Non-pigmented ciliary epithelial cell (primary cell): ENCODE measurements around the gene DAGLB.
A peak's percentile ranks its signal among the peaks of the same experiment; 100 is the strongest.
"Not testable (repeated sequence)": the region's sequence is repeated elsewhere in the genome, so short reads cannot be mapped to it uniquely, and the experiment has no call there.

Source experiments
- DNase-seq: peaks from one replicate; pipeline ENCODE4 v3.0.0-alpha.2; 2010; ENCODE audit warnings: low read depth

DAGLB gene

GRCh38 chr7:6461946-6462550, 14.3 kb upstream of the DAGLB start:
- DNase-seq: no peak

GRCh38 chr7:6460990-6461584, 13.3 kb upstream of the DAGLB start:
- DNase-seq: no peak

DNA sequence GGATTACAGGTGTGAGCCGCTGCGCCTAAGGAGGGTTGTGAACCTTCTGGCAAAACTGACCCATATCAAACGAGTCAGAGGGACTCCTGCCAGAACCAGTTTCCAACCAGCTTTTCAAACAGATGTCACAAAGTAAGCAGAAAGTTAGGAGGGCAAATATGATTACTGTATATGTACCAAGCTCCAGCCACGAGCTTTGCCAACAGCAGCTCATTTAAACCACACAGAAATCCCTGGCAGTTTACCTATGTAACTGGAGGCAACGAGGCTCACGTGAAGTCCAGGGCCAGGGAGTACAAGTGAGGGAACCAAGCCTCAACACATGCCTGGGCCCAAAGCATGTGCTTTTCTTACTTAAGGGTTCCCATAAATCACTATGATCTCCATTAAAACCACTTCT, 12.5 kb upstream of the DAGLB start:
- DNase-seq: no peak

DNA sequence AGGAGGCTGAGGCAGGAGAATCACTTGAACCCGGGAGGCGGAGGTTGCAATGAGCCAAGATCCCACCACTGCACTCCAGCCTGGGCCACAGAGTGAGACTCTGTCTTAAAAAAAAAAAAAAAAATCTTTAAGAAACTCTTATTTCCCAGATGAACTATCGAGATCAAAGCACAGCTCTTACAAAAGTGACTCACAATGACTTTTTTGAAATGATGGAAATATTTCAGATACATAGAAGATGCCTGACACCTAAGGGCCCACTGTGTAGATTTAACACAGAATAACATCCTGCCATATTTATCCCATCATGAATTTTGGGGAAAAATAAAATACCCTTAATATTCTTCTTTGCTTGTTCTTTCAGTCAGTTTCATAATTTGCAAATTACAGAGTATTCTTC, 10.9 kb upstream of the DAGLB start:
- not testable (repeated sequence) for DNase-seq

GRCh38 chr7:6453734-6454133, 6.0 kb upstream of the DAGLB start:
- peak; percentile 82 for DNase-seq

GRCh38 chr7:6451224-6451705, 3.5 kb upstream of the DAGLB start:
- no peak for DNase-seq

GRCh38 chr7:6450591-6450990, 2.8 kb upstream of the DAGLB start:
- not testable (repeated sequence) for DNase-seq

DNA sequence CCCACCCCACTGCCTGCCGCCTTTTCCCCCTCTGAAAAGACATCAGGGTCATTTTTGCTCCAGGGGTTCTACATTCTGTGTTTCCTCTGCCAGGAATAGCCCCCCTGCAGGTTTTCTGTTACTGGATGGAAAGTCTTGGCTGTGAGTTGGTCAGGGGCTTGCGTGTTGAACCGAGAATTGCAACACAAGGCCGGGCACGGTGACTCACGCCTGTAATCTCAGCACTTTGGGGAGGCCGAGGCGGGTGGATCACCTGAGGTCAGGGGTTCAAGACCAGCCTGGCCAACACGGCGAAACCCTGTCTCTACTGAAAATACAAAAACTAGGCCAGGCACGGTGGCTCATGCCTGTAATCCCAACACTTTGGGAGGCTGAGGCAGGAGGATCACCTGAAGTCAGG, 2.1 kb upstream of the DAGLB start:
- DNase-seq: not testable (repeated sequence)

- no peak for DNase-seq
Observed at GRCh38 chr7:6448943-6449543, 1.3 kb upstream of the DAGLB start.

- DNase-seq: peak; percentile 70
Observed at GRCh38 chr7:6446838-6447580, 745 bp downstream of the DAGLB start.

GRCh38 chr7:6444516-6445269, 3.1 kb downstream of the DAGLB start:
- no peak for DNase-seq

- DNase-seq: peak; percentile 85
Observed at GRCh38 chr7:6443372-6443941, 4.3 kb downstream of the DAGLB start.

GRCh38 chr7:6442114-6442513, 5.6 kb downstream of the DAGLB start:
- peak; percentile 87 for DNase-seq

DNA sequence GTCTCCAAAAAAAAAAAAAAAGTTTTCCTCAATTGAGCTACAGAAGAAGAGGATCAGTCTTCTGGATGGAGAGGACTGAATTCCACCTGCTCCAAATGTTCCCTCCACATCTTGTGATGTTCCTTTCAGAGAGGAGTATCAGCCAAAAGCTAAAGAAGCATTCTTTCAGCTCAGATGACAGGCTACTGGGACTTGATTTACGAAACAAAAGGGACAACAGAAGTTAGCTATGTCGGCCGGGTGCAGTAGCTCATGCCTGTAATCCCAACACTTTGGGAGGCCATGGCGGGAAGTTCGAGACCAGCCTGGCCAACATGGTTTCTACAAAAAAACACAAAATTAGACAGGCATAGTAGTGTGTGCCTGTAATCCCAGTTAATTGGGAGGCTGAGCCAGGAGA, 7.4 kb downstream of the DAGLB start:
- no peak for DNase-seq

DNA sequence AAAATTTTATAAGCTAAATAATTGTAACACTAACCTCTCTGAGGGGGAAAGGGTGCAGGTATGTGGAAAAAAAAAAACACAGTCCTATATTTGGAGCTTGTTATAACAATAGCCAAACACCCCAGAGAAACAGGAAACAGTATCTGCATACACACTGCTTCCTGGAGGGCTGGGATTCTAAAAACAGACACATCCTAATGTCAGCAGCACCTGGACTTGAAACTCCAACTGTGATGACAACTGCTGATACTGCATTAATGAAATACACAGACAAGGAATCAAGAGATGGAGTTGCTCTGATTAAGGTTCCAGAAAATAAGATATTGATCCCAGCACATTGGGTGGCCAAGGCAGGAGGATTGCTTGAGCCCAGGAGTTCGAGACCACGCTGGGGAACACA, 9.3 kb downstream of the DAGLB start:
- DNase-seq: no peak

DNA sequence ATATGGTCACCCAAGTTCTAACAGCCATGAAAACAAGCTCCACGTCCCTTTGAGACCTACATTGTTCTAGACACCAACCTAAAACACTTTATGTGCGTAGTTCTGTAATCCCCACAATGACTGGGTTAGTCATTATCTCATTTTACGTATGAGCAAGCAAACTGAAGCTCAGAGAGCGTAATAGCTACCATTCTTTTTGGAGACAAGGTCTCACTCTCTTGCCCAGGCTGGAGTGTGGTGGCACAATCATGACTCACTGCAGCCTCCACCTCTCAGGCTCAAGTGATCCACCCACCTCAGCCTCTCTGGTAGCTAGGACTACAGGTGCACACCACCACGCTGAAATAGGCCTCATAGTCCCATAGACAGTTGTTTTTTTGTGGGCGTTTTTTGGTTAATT, 10.5 kb downstream of the DAGLB start:
- DNase-seq: no peak

DNA sequence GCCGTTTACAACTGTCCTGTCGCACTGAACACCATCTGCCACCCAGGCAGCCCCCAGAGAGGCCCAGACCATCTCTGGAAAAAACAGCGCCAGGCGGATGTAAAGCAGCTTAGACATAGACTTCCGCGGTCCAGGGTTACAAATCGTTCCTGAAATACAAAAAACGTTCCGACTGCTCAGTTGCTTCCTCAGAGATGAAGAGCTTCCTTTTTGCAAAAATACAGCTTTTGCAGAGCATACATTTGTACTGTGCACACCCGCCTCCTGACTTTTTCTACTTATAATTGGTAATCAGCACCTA, 11.4 kb downstream of the DAGLB start:
- no peak for DNase-seq

DNA sequence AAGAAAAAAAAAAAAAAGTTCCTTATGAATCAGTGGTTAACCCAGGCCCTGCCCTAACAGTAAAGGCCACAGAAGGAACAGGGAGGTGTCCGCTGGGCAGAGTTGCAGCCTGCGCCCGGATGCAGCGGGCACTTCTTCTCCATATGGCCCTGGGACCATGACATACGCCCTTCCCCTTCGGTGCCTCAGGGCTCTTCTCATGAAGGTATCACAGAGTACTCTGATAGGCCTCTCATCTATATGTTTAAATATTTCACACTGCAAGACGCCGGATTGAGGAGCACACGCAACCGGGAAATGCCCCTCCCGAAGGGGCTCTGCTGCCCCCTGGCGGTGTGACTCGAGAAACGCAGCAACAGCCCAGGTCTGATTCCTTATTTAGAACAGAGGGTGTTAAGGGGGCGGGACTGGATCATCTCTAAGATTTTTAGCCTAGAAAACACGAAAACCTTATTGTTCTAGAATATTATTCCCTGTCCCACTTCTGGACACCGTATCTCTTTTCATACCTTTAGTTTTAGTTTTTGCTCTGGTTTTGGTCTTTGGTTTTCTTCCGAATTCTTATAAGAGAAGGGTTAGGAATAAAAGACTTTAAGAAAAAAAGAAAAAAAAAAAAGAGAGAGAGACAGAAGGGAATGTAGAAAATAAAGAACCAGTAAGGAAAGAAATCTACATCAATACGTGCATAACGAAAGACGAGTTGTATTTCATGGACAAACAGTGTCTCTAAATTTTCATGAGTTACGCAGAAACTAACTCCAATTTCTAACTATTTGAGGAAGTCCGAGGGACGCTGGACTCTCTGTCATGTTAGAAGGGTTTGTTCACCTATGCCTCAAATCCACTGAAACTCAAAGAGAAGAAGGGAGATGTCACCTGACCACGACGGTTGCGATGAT, 12.0 kb downstream of the DAGLB start:
- peak; percentile 28 for DNase-seq

DNA sequence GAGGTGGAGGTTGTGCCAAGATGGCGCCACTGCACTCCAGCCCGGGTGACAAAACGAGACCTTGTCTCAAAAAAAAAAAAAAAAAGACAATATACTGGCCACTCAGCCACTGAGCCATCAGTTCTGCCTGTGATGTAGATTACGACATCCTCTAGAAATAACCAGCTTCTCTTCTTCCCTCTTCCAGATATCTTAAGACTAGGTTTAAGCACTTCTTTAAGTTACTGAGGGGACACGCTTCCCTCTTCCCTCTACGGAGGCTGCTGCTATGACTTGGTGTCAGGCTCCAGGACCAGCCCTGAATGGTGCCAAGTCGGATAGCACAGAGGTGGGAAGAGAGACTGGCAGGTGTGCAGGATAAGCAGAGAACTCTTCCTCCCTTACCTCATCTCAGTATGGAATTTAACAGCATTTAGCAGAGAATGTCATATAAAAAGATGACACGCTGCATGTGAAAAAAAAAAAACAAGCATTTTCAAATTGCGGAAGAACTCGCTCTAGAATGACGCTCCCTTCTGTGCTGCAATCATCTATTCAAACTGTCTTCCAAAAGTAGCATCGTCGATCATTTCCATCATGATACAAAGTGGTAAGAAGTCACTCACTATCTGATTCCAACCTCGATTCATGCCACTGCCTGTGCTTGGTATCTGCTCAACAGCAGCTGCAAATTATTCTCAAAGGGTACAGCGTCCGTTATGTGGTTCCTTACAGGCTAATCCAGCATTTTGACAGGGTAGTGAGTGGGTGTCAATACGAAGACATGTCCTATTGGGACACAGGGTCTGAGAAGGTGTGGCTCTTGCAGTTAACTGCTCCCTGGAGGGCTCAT, 13.8 kb downstream of the DAGLB start:
- no peak for DNase-seq

DNA sequence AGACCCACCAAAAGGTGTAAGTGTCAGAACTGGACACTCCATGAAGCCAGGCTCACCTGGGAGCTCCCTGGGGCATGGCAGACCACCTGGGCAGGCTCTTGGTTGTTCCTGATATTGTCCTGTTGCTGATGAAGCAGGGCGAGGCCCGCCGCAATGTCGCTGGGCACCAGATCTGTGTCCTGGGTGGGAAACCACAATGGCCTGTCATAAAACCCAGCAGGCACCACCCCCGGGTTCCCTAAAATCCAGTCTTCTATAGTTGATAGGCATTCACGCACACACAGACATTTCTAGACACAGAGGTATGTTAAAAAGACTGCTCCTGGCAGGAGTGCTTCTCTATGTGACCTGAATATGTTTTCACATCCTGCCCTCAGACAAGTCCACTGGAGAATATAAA, 15.0 kb downstream of the DAGLB start:
- DNase-seq: no peak
